Aortic smooth muscle cell (primary cell): ENCODE measurements around the gene SERPINB6. TPM values are rescaled to one million over a fixed set of nuclear protein-coding genes. Genes with fewer than 3 reads are reported as not detected.

ENCODE experiments used
- total RNA-seq: library from RNA; depleted of rRNA; stranded (reverse); fragments of >200 nt; gene quantifications from 2 replicates; pipeline ENCODE4 v1.2.3, GENCODE V29; 2014

The SERPINB6 gene
- 108 and 117 TPM in 2 replicates for total RNA-seq

GRCh38 chr6:2971420-2972218 is at the start of gene SERPINB6:
SERPINB6 (minus strand) TSS chr6:2971567; CDS start chr6:2959332, 12,235 bp downstream.

GRCh38 chr6:2999618-3000557 is 28.5 kb upstream of the SERPINB6 start, which contains the start of gene NQO2:
NQO2 (plus strand) TSS chr6:2999894; CDS start chr6:3006553, 6,659 bp downstream.

Other genes with a start within 250 kb of the SERPINB6 start
- gene MYLK4, start 220.6 kb downstream of the SERPINB6 start, total RNA-seq: 0.53 and 0.87 TPM in 2 replicates
- 46.8 and 49.9 TPM in 2 replicates for gene WRNIP1, start 206.2 kb downstream of the SERPINB6 start, total RNA-seq
- 25.8 and 29.0 TPM in 2 replicates for gene SERPINB1, start 129.7 kb downstream of the SERPINB6 start, total RNA-seq
- gene SERPINB9, start 68.3 kb downstream of the SERPINB6 start, total RNA-seq: 10.8 and 11.3 TPM in 2 replicates
- 58.4 and 66.7 TPM in 2 replicates for gene NQO2, start 28.3 kb upstream of the SERPINB6 start, total RNA-seq
- 21.7 and 26.4 TPM in 2 replicates for gene RIPK1, start 96.9 kb upstream of the SERPINB6 start, total RNA-seq
- gene BPHL, start 147.1 kb upstream of the SERPINB6 start, total RNA-seq: 9.8 and 11.2 TPM in 2 replicates
- 37.8 and 49.3 TPM in 2 replicates for gene TUBB2A, start 186.0 kb upstream of the SERPINB6 start, total RNA-seq